Body of pancreas (tissue), 4 donors: ENCODE data around the gene LIPC. TPM values are rescaled to one million over a fixed set of nuclear protein-coding genes. Genes with fewer than 3 reads are reported as not detected.

ENCODE experiments used
- ATAC-seq: fragments of 150-250 bp; one replicate; pipeline ENCODE4 v1.9.1; 2016
- DNase-seq, 4 donors: peaks; one replicate each; pipeline ENCODE4 v3.0.0-alpha.2; 2019
- H3K27ac ChIP-seq, 4 donors: fragments of 200-600 bp; sonication (generic); 1 replicate in 3 of 4; 2 replicates in 1 of 4; pipeline versions ENCODE4 v1.5.1 to v1.6.1; 2016 to 2019; ENCODE audit warnings: mild to moderate bottlenecking in 1 of 4, mixed read lengths in 1 of 4, moderate library complexity in 1 of 4
- H3K27me3 ChIP-seq, 2 donors: fragments of 200-600 bp; sonication (generic); one replicate each; pipeline ENCODE4 v1.6.0; 2016; ENCODE audit warnings: mild to moderate bottlenecking in 1 of 2
- H3K36me3 ChIP-seq, 2 donors: fragments of 200-600 bp; sonication (generic); replicated peaks in 1 of 2; 2 replicates each; pipeline ENCODE4 v1.5.1; 2016; ENCODE audit warnings: low read depth in 2 of 2; ENCODE audit not compliant: insufficient read depth in 1 of 2
- H3K4me1 ChIP-seq: fragments of 200-600 bp; sonication (generic); one replicate; pipeline ENCODE4 v1.6.0; 2016
- H3K4me3 ChIP-seq, 2 donors: fragments of 200-600 bp; sonication (generic); 1 replicate in 1 of 2; 2 replicates in 1 of 2; pipeline ENCODE4 v1.5.1; 2016 to 2019
- H3K9me3 ChIP-seq, 3 donors: fragments of 200-600 bp; sonication (generic); 1 replicate in 2 of 3; 2 replicates in 1 of 3; pipeline ENCODE4 v1.5.1; 2016
- CTCF ChIP-seq, 7 experiments: fragments of 450-650 bp in 4 of 7; fragments of 200-600 bp in 3 of 7; sonication (generic) in 3 of 7; IDR thresholded peaks; one replicate each; pipeline ENCODE4 v1.5.1; 2016 to 2019; ENCODE audit warnings: antibody characterized with exemption in 7 of 7
- POLR2A ChIP-seq, 3 donors: fragments of 450-650 bp; IDR thresholded peaks; one replicate each; pipeline ENCODE4 v1.6.1; 2016; ENCODE audit warnings: antibody characterized with exemption in 3 of 3, mild to moderate bottlenecking in 2 of 3
- WGBS, 2 donors: methylation state at CpG; one replicate each; pipeline ENCODE4 v1.1.5; 2017; 5-methylcytosine and 5-hydroxymethylcytosine counted together
- intact Hi-C: fragments of 100-400 bp; cut with DNase I; formaldehyde crosslinking; loops from one replicate; pipeline ENCODE4 v1.15.1; 2023
- total RNA-seq, 2 donors: library from RNA; depleted of rRNA; stranded (reverse); fragments of >200 nt; gene quantifications; one replicate each; pipeline ENCODE4 v1.1.0, GENCODE V29; 2016

Gene LIPC
- total RNA-seq, 2 donors from 2014 or later = 1.6 to 2.3 TPM

GRCh38 chr15:58590926-58591325 lies 159.1 kb downstream of the LIPC start:
- DNase-seq (no peak), ATAC-seq (no peak)
- Histone ChIP-seq H3K36me3 (no peaks in the 10 kb centered on the region), H3K4me1 (no peaks in the 10 kb centered on the region), H3K27ac (no peak overlapping the region), H3K27me3 (no peaks in the 10 kb centered on the region), H3K4me3 (no peak overlapping the region), H3K9me3 (no peaks in the 10 kb centered on the region)
- no peak for TF ChIP-seq POLR2A (IDR thresholded peaks at IDR 0.05)
- TF ChIP-seq CTCF (IDR thresholded peaks at IDR 0.05) = no peak
- intact Hi-C loops = no loop called here
- 9 to 18% methylated on average over 1 of the region's 1 CpG for WGBS, 2 donors

- ATAC-seq (no peak), DNase-seq (no peak)
- H3K9me3 ChIP-seq = no peaks in the 10 kb centered on the region
- no peak overlapping the region for H3K27ac ChIP-seq
- intact Hi-C loops = no loop called here
- no peak for TF ChIP-seq POLR2A (IDR thresholded peaks at IDR 0.05)
- peaks cover 0 to 2% of the 10 kb centered on the region in 2 donors for H3K36me3 ChIP-seq
- no peaks in the 10 kb centered on the region for H3K27me3 ChIP-seq
- 84 to 85% methylated on average over 1 of the region's 1 CpG for WGBS, 2 donors
- no peak overlapping the region for H3K4me3 ChIP-seq
- no peaks in the 10 kb centered on the region for H3K4me1 ChIP-seq
Measured at GRCh38 chr15:58593870-58594269, 162.1 kb downstream of the LIPC start.

DNA sequence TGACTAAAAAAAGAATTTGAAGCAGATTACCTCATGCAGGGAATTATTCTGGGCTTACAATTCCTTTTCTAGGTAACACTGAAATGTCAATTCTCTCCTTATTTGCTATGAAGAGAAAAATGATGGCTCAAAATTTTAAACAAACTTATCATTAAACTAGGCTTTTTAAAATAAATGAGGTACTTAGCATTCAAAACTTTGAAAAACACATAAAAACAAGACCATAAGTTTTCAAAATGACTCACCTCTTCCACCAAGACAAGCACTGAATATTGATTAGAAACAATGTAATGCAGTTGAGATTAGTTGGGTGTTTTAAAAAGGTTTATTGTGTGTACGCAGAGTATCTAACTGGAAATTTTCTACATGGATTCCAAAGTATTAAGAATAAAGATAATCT lies 163.1 kb downstream of the LIPC start:
- Histone ChIP-seq H3K36me3 (peaks cover 0 to 2% of the 10 kb centered on the region in 2 donors), H3K4me1 (no peaks in the 10 kb centered on the region), H3K27ac (no peak overlapping the region), H3K9me3 (no peaks in the 10 kb centered on the region), H3K27me3 (no peaks in the 10 kb centered on the region), H3K4me3 (no peak overlapping the region)
- TF ChIP-seq CTCF (IDR thresholded peaks at IDR 0.05) (no peak), POLR2A (IDR thresholded peaks at IDR 0.05) (no peak)
- no peak for ATAC-seq
- DNase-seq = no peak
- WGBS, 2 donors = 86 to 90% methylated on average over 1 of the region's 1 CpG
- intact Hi-C loops = no loop called here

DNA sequence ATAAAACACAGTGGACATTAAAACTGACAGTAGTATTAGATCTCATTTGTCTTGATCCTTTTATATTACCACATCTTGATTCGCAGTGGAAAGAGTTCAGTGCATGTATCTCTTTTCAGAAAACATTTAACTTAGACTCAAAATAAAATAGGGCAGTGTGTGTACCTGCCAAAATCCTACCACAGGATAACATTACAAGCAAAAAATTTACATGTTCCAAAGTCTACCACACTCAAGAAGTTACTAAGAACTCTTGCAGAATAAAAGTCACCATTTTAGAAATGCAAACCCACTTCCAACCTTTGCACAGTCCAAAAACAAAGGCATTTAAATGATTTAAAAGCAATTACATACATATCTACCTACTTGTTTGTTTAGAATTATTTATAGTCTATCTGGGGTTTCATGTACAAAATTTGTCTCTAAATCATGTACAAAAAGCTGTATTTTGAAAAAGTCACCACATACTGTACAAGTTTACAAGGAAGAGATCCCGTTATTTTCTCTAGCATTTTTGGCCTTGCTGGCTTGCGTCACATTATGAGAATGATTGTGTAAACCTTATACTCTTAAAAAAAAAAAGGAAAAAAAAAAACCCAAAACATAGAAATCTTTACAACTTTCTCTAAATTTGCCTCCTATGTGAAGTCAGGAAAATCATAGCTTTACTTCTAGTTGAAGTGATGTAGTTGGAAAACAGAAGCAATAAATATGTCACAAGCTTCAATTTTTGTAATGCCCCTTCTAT lies 163.9 kb downstream of the LIPC start:
- no peak for ATAC-seq
- Histone ChIP-seq H3K4me1 (no peaks in the 10 kb centered on the region), H3K9me3 (no peaks in the 10 kb centered on the region), H3K27ac (no peak overlapping the region), H3K36me3 (peaks cover 0 to 2% of the 10 kb centered on the region in 2 donors), H3K27me3 (no peaks in the 10 kb centered on the region), H3K4me3 (no peak overlapping the region)
- intact Hi-C loops = no loop called here
- 52 to 64% methylated on average over 3 of the region's 3 CpGs for WGBS, 2 donors
- no peak for DNase-seq
- no peak for TF ChIP-seq POLR2A (IDR thresholded peaks at IDR 0.05)

DNA sequence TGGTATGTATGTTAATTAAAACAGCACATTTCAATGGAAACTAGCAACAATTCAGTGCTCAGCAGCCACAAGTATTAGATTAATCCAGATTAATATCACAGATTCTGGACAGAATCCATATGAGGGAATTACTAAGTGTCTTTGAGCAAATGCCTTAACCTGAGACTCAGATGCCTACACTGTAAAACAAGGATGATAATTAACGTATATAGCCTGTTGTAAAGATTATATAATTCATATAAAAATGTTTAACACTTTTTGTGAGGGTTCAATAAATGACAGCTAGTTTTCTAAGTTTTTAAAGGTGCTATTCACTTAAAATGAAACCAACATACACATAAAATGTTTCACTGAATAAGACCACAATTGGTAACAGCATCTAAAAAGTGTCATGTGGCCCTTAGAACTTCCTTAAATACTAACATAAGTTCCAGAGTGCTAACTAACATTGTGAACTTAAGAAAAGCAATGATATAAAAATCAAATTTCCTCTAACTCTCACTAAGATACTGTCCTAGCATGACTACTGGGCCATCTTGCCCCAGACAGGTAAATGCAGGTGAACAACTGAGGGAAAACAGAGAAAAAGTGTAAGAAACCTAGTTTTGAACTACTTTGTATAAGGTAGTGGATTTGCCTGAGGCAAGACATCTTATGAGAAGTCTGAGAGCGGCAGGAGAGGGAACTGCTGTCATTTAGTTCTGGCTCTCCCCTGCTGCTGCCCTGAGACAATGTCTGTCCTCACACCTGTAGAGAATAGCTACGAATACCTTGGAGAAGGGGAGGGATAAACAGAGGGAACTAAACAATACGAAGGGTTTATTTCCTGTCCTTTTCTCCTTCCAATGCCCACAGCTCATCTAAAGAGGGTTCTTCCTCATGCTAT lies 166.4 kb downstream of the LIPC start:
- Histone ChIP-seq H3K4me3 (no peak overlapping the region), H3K9me3 (no peaks in the 10 kb centered on the region), H3K27ac (no peak overlapping the region), H3K36me3 (peaks cover 0 to 2% of the 10 kb centered on the region in 2 donors), H3K4me1 (peaks cover 2% of the 10 kb centered on the region), H3K27me3 (no peaks in the 10 kb centered on the region)
- intact Hi-C loops = no loop called here
- no peak for DNase-seq
- WGBS, 2 donors = 81 to 94% methylated on average over 4 of the region's 4 CpGs
- ATAC-seq = no peak
- TF ChIP-seq CTCF (IDR thresholded peaks at IDR 0.05) (no peak), POLR2A (IDR thresholded peaks at IDR 0.05) (no peak)
